ENCODE results near the gene PRDX2.
A peak's percentile ranks its signal among the peaks of the same experiment; 100 is the strongest.

The PRDX2 gene

GRCh38 chr19:12773571-12773970, 28.0 kb downstream of the PRDX2 start:
- Histone ChIP-seq H3K27me3 (replicated peaks; ENCODE audit: control insufficient read depth, insufficient read depth, low read length) (no peaks in the 10 kb centered on the region), H3K4me3 (replicated peaks; ENCODE audit: low read depth, low read length) (no peak overlapping the region), H3K36me3 (ENCODE audit: control insufficient read depth, insufficient read depth, low read length) (no peaks in the 10 kb centered on the region)
- peak; percentile 31 for TF ChIP-seq CTCF (IDR thresholded peaks at IDR 0.05; ENCODE audit: insufficient read depth, low read length, poor library complexity, severe bottlenecking)
- DNase-seq (ENCODE audit: extremely low read depth, insufficient read length), result no peak

- no peaks in the 10 kb centered on the region for H3K36me3 ChIP-seq (ENCODE audit: control insufficient read depth, insufficient read depth, low read length)
- DNase-seq (ENCODE audit: extremely low read depth, insufficient read length), result no peak
- TF ChIP-seq CTCF (IDR thresholded peaks at IDR 0.05; ENCODE audit: insufficient read depth, low read length, poor library complexity, severe bottlenecking), result no peak
These were observed 29.3 kb downstream of the PRDX2 start for GRCh38 chr19:12772323-12772722.

GRCh38 chr19:12770922-12771321, 30.7 kb downstream of the PRDX2 start:
- no peak for TF ChIP-seq CTCF (IDR thresholded peaks at IDR 0.05; ENCODE audit: insufficient read depth, low read length, poor library complexity, severe bottlenecking)
- DNase-seq (ENCODE audit: extremely low read depth, insufficient read length), result no peak
- no peak overlapping the region for H3K4me3 ChIP-seq (replicated peaks; ENCODE audit: low read depth, low read length)
- no peaks in the 10 kb centered on the region for H3K36me3 ChIP-seq (ENCODE audit: control insufficient read depth, insufficient read depth, low read length)
- no peaks in the 10 kb centered on the region for H3K27me3 ChIP-seq (replicated peaks; ENCODE audit: control insufficient read depth, insufficient read depth, low read length)

More at GRCh38 chr19:12772323-12772722, 29.3 kb downstream of the PRDX2 start:
- Histone ChIP-seq H3K27me3 (replicated peaks; ENCODE audit: control insufficient read depth, insufficient read depth, low read length) (no peaks in the 10 kb centered on the region), H3K4me3 (replicated peaks; ENCODE audit: low read depth, low read length) (no peak overlapping the region)

GRCh38 chr19:12769689-12770088, 31.9 kb downstream of the PRDX2 start:
- DNase-seq (ENCODE audit: extremely low read depth, insufficient read length), result no peak
- Histone ChIP-seq H3K36me3 (ENCODE audit: control insufficient read depth, insufficient read depth, low read length) (no peaks in the 10 kb centered on the region), H3K27me3 (replicated peaks; ENCODE audit: control insufficient read depth, insufficient read depth, low read length) (no peaks in the 10 kb centered on the region), H3K4me3 (replicated peaks; ENCODE audit: low read depth, low read length) (no peak overlapping the region)
- no peak for TF ChIP-seq CTCF (IDR thresholded peaks at IDR 0.05; ENCODE audit: insufficient read depth, low read length, poor library complexity, severe bottlenecking)

GRCh38 chr19:12767666-12768065, 33.9 kb downstream of the PRDX2 start:
- no peak for TF ChIP-seq CTCF (IDR thresholded peaks at IDR 0.05; ENCODE audit: insufficient read depth, low read length, poor library complexity, severe bottlenecking)
- Histone ChIP-seq H3K27me3 (replicated peaks; ENCODE audit: control insufficient read depth, insufficient read depth, low read length) (no peaks in the 10 kb centered on the region), H3K36me3 (ENCODE audit: control insufficient read depth, insufficient read depth, low read length) (no peaks in the 10 kb centered on the region; the same call in 1 of the 2 replicates), H3K4me3 (replicated peaks; ENCODE audit: low read depth, low read length) (no peak overlapping the region)
- DNase-seq (ENCODE audit: extremely low read depth, insufficient read length), result no peak

- no peaks in the 10 kb centered on the region; the same call in 1 of the 2 replicates for H3K36me3 ChIP-seq (ENCODE audit: control insufficient read depth, insufficient read depth, low read length)
- H3K27me3 ChIP-seq (replicated peaks; ENCODE audit: control insufficient read depth, insufficient read depth, low read length), result no peaks in the 10 kb centered on the region
- no peak overlapping the region for H3K4me3 ChIP-seq (replicated peaks; ENCODE audit: low read depth, low read length)
- TF ChIP-seq CTCF (IDR thresholded peaks at IDR 0.05; ENCODE audit: insufficient read depth, low read length, poor library complexity, severe bottlenecking), result no peak
- no peak for DNase-seq (ENCODE audit: extremely low read depth, insufficient read length)
These were observed 34.5 kb downstream of the PRDX2 start for GRCh38 chr19:12767150-12767549.

Measured in GM06990 (cell line).